HepG2 (cell line): ENCODE data around the gene TTN.

Experiments
- ATF2 ChIP-seq: sonication (generic); formaldehyde crosslinking; IDR thresholded peaks from 2 replicates; pipeline ENCODE4 v1.4.0; 2020; ENCODE audit warnings: missing genetic modification reagents
- ATF4 ChIP-seq, 2 experiments: fragments of 450-650 bp in 1 of 2; sonication (generic) in 1 of 2; formaldehyde crosslinking; IDR thresholded peaks; 2 replicates each; pipeline versions ENCODE4 v1.5.0 to v1.8.0; 2020 to 2022; ENCODE audit warnings: mild to moderate bottlenecking in 1 of 2, missing genetic modification reagents in 1 of 2
- GZF1 ChIP-seq: sonication (generic); formaldehyde crosslinking; IDR thresholded peaks from 2 replicates; pipeline ENCODE4 v1.5.1; 2020; ENCODE audit warnings: mild to moderate bottlenecking, missing genetic modification reagents
- KLF9 ChIP-seq: IDR thresholded peaks from 2 replicates; pipeline ENCODE4 v1.6.1; 2016; ENCODE audit warnings: low read depth
- PAXIP1 ChIP-seq: sonication (generic); formaldehyde crosslinking; conservative IDR thresholded peaks from 2 replicates; pipeline ENCODE4 v1.4.0; 2020; ENCODE audit warnings: mild to moderate bottlenecking, missing genetic modification reagents, moderate library complexity
- PBX2 ChIP-seq: IDR thresholded peaks from 2 replicates; pipeline ENCODE4 v1.6.1; 2016; ENCODE audit warnings: control low read depth
- POLR2AphosphoS2 ChIP-seq: IDR thresholded peaks from 2 replicates; pipeline ENCODE4 v1.6.1; 2011; ENCODE audit warnings: low read depth, low read length, improper control_type of control experiment
- ZBTB2 ChIP-seq: sonication (generic); formaldehyde crosslinking; IDR thresholded peaks from 2 replicates; pipeline ENCODE4 v1.8.0; 2022; ENCODE audit warnings: low read depth, missing genetic modification reagents
- ZNF33A ChIP-seq: sonication (generic); formaldehyde crosslinking; IDR thresholded peaks from 2 replicates; pipeline ENCODE4 v1.5.1; 2020; ENCODE audit warnings: missing genetic modification reagents, mild to moderate bottlenecking, moderate library complexity, borderline replicate concordance
- ZNF580 ChIP-seq: IDR thresholded peaks from 2 replicates; pipeline ENCODE4 v1.6.1; 2016; ENCODE audit warnings: low read depth, borderline replicate concordance

- TF ChIP-seq GZF1 (no peak), ATF2 (CRISPR knock-in tag) (no peak), ZNF33A (no peak), KLF9 (CRISPR knock-in tag) (no peak), PAXIP1 (CRISPR knock-in tag) (no peak), ZBTB2 (no peak), ZNF580 (no peak), POLR2AphosphoS2 (no peak), ATF4 (CRISPR knock-in tag; IDR thresholded peaks at IDR 0.05) (no peak), PBX2 (CRISPR knock-in tag) (no peak)
Measured at GRCh38 chr2:178521304-178522150, 285.7 kb downstream of the TTN start.
